Liver (tissue), 9 donors: Measurements from ENCODE around the gene PARN. TPM values are rescaled to one million over a fixed set of nuclear protein-coding genes. Genes with fewer than 3 reads are reported as not detected.

Experiments used
- DNase-seq: peaks from one replicate; pipeline ENCODE4 v3.0.0-alpha.2; 2017; ENCODE audit warnings: low spot score
- H3K27ac ChIP-seq, 2 donors: one replicate each; pipeline ENCODE4 v1.7.0; 2013; ENCODE audit warnings: inconsistent platforms in 2 of 2, low read length in 2 of 2, control low read depth in 1 of 2, low read depth in 1 of 2, mild to moderate bottlenecking in 1 of 2
- H3K27me3 ChIP-seq, 4 donors: one replicate each; pipeline versions ENCODE4 v1.6.1 to v1.7.0; 2013; ENCODE audit warnings: low read length in 3 of 4, inconsistent platforms in 1 of 4, mild to moderate bottlenecking in 1 of 4, moderate library complexity in 1 of 4; ENCODE audit not compliant: control insufficient read depth in 4 of 4, insufficient read depth in 4 of 4
- H3K36me3 ChIP-seq, 4 donors: one replicate each; pipeline versions ENCODE4 v1.6.1 to v1.7.0; 2013; ENCODE audit warnings: low read length in 3 of 4, mild to moderate bottlenecking in 3 of 4, low read depth in 1 of 4, moderate library complexity in 1 of 4; ENCODE audit not compliant: control insufficient read depth in 4 of 4, insufficient read depth in 3 of 4
- H3K4me1 ChIP-seq, 4 donors: one replicate each; pipeline versions ENCODE4 v1.6.1 to v1.7.0; 2013; ENCODE audit warnings: low read length in 3 of 4, mild to moderate bottlenecking in 3 of 4, moderate library complexity in 1 of 4; ENCODE audit not compliant: control insufficient read depth in 4 of 4, insufficient read depth in 4 of 4
- H3K4me3 ChIP-seq, 3 donors: one replicate each; pipeline versions ENCODE4 v1.6.1 to v1.7.0; 2013; ENCODE audit warnings: low read length in 3 of 3, control low read depth in 1 of 3, low read depth in 1 of 3, mild to moderate bottlenecking in 1 of 3
- H3K9ac ChIP-seq, 2 donors: one replicate each; pipeline ENCODE4 v1.7.0; 2013; ENCODE audit warnings: low read length in 2 of 2, mild to moderate bottlenecking in 2 of 2, moderate library complexity in 2 of 2, control low read depth in 1 of 2, low read depth in 1 of 2
- H3K9me3 ChIP-seq, 4 donors: one replicate each; pipeline versions ENCODE4 v1.6.1 to v1.7.0; 2013; ENCODE audit warnings: low read length in 3 of 4; ENCODE audit not compliant: control insufficient read depth in 4 of 4
- ATF3 ChIP-seq: IDR thresholded peaks from 2 replicates; pipeline ENCODE4 v1.6.1; 2016; ENCODE audit warnings: antibody characterized with exemption
- CTCF ChIP-seq: fragments of 150-350 bp; IDR thresholded peaks from 2 replicates; pipeline ENCODE4 v1.5.1; 2017; ENCODE audit warnings: improper control_type of control experiment, low read depth, low read length; ENCODE audit not compliant: missing input control
- EGR1 ChIP-seq, 2 donors: IDR thresholded peaks; 2 replicates each; pipeline ENCODE4 v1.6.1; 2016 to 2018; ENCODE audit warnings: antibody characterized with exemption in 2 of 2, low read depth in 2 of 2
- FOXA1 ChIP-seq: IDR thresholded peaks from 2 replicates; pipeline ENCODE4 v1.6.1; 2016; ENCODE audit warnings: antibody characterized with exemption
- FOXA2 ChIP-seq: IDR thresholded peaks from 2 replicates; pipeline ENCODE4 v1.6.1; 2016; ENCODE audit warnings: antibody characterized with exemption
- GABPA ChIP-seq, 2 donors: IDR thresholded peaks in 1 of 2; conservative IDR thresholded peaks in 1 of 2; 2 replicates each; pipeline ENCODE4 v1.6.1; 2016; ENCODE audit warnings: antibody characterized with exemption in 2 of 2, mild to moderate bottlenecking in 1 of 2, moderate library complexity in 1 of 2
- HNF4A ChIP-seq, 2 donors: conservative IDR thresholded peaks; 2 replicates each; pipeline ENCODE4 v1.6.1; 2016; ENCODE audit warnings: antibody characterized with exemption in 2 of 2, mild to moderate bottlenecking in 2 of 2
- HNF4G ChIP-seq: IDR thresholded peaks from 2 replicates; pipeline ENCODE4 v1.6.1; 2016; ENCODE audit warnings: antibody characterized with exemption
- JUND ChIP-seq, 2 donors: IDR thresholded peaks; 2 replicates each; pipeline ENCODE4 v1.6.1; 2016; ENCODE audit warnings: antibody characterized with exemption in 2 of 2
- NR2F2 ChIP-seq: IDR thresholded peaks from 2 replicates; pipeline ENCODE4 v1.6.1; 2016; ENCODE audit warnings: antibody characterized with exemption
- RAD21 ChIP-seq, 2 donors: IDR thresholded peaks; 2 replicates each; pipeline ENCODE4 v1.6.1; 2016; ENCODE audit warnings: antibody characterized with exemption in 2 of 2, mild to moderate bottlenecking in 2 of 2
- REST ChIP-seq: IDR thresholded peaks from 2 replicates; pipeline ENCODE4 v1.6.1; 2016; ENCODE audit warnings: antibody characterized with exemption, mild to moderate bottlenecking
- RXRA ChIP-seq, 2 donors: IDR thresholded peaks; 2 replicates each; pipeline ENCODE4 v1.6.1; 2017 to 2018; ENCODE audit warnings: antibody characterized with exemption in 2 of 2, mild to moderate bottlenecking in 1 of 2
- SP1 ChIP-seq: IDR thresholded peaks from 2 replicates; pipeline ENCODE4 v1.6.1; 2018; ENCODE audit warnings: antibody characterized with exemption, mild to moderate bottlenecking
- TAF1 ChIP-seq: conservative IDR thresholded peaks from 2 replicates; pipeline ENCODE4 v1.6.1; 2016; ENCODE audit warnings: antibody characterized with exemption, mild to moderate bottlenecking
- YY1 ChIP-seq: IDR thresholded peaks from 2 replicates; pipeline ENCODE4 v1.6.1; 2016; ENCODE audit warnings: antibody characterized with exemption, mild to moderate bottlenecking
- ZBTB33 ChIP-seq: IDR thresholded peaks from 2 replicates; pipeline ENCODE4 v1.6.1; 2016; ENCODE audit warnings: antibody characterized with exemption
- WGBS: extraction: QIAGEN DNeasy Blood & Tissue Kit; methylation state at CpG from one replicate; pipeline ENCODE4 v1.1.7; 2013; 5-methylcytosine and 5-hydroxymethylcytosine counted together
- polyA plus RNA-seq, 2 donors: library from polyadenylated mRNA; stranded (reverse) in 1 of 2; unstranded in 1 of 2; fragments of 200-250 nt in 1 of 2; fragments of >200 nt in 1 of 2; fragmentation: Nextera tagmentation in 1 of 2; extraction: Ambion mirVana in 1 of 2; gene quantifications; one replicate each; pipeline versions ENCODE4 v1.2.1 to v1.2.3, GENCODE V29; 2013 to 2015
- total RNA-seq, 2 donors: library from RNA; depleted of rRNA; stranded (reverse); fragments of >200 nt; gene quantifications; one replicate each; pipeline ENCODE4 v1.2.3, GENCODE V29; 2014
- donor health status: healthy.
- donor health status: healthy.
- donor health status: healthy.
- donor health status: healthy.
- donor health status: healthy.

PARN gene
- total and polyA plus RNA-seq, 4 donors = 7.9 to 19.7 (median 9.7) TPM

- TF ChIP-seq ZBTB33 = no peak
Observed at GRCh38 chr16:14559809-14560241, 70.2 kb downstream of the PARN start (continued).

- WGBS = 79% methylated on average over 4 of the region's 4 CpGs
- H3K36me3 ChIP-seq = peaks cover 0 to 3% (median 2%) of the 10 kb centered on the region in 4 donors
- no peak for DNase-seq
- no peak for TF ChIP-seq RXRA (IDR thresholded peaks at IDR 0.05)
- TF ChIP-seq HNF4G = no peak
- no peak for TF ChIP-seq EGR1 (IDR thresholded peaks at IDR 0.05; ENCODE audit: low read depth in 2 of 2)
- no peak for TF ChIP-seq YY1
- TF ChIP-seq NR2F2 = no peak
- no peak for TF ChIP-seq GABPA (IDR thresholded peaks at IDR 0.05 in 1 of 2, conservative IDR thresholded peaks at IDR 0.05 in 1 of 2)
- no peak for TF ChIP-seq SP1
- TF ChIP-seq REST = no peak
- no peak for TF ChIP-seq TAF1
- no peak for TF ChIP-seq CTCF
- TF ChIP-seq FOXA2 = no peak
- no peak for TF ChIP-seq HNF4A (conservative IDR thresholded peaks at IDR 0.05)
- TF ChIP-seq RAD21 (IDR thresholded peaks at IDR 0.05) = no peak
- no peak for TF ChIP-seq JUND (IDR thresholded peaks at IDR 0.05)
- no peak for TF ChIP-seq FOXA1
- no peaks in the 10 kb centered on the region for H3K9me3 ChIP-seq
- no peak overlapping the region for H3K9ac ChIP-seq
- H3K4me1 ChIP-seq = peaks cover 0 to 25% (median 24%) of the 10 kb centered on the region in 4 donors
- no peak overlapping the region for H3K27ac ChIP-seq
- no peaks in the 10 kb centered on the region for H3K27me3 ChIP-seq
- no peak overlapping the region for H3K4me3 ChIP-seq
Observed at GRCh38 chr16:14553447-14553846, 76.6 kb downstream of the PARN start.

- no peaks in the 10 kb centered on the region for H3K27me3 ChIP-seq
- no peak for DNase-seq
- TF ChIP-seq RXRA (IDR thresholded peaks at IDR 0.05) (peak in 1 of 2 donors; percentile 81), FOXA1 (peak; percentile 80), HNF4G (no peak), REST (no peak), GABPA (IDR thresholded peaks at IDR 0.05 in 1 of 2, conservative IDR thresholded peaks at IDR 0.05 in 1 of 2) (peak in 1 of 2 donors; percentile 56), ATF3 (no peak), FOXA2 (peak; percentile 92), HNF4A (conservative IDR thresholded peaks at IDR 0.05) (peak; percentile 18 to 69), NR2F2 (no peak), CTCF (no peak)
Observed at GRCh38 chr16:14549789-14550153, 80.3 kb downstream of the PARN start.

More at GRCh38 chr16:14549789-14550153, 80.3 kb downstream of the PARN start:
- no peaks in the 10 kb centered on the region for H3K9me3 ChIP-seq
- 32% methylated on average over 5 of the region's 5 CpGs for WGBS
- peak overlapping the region; percentile 66 to 77 for H3K27ac ChIP-seq
- H3K36me3 ChIP-seq = peaks cover 0 to 3% (median 2%) of the 10 kb centered on the region in 4 donors
- H3K4me1 ChIP-seq = peaks cover 0 to 31% (median 24%) of the 10 kb centered on the region in 4 donors
- H3K4me3 ChIP-seq = no peak overlapping the region
- H3K9ac ChIP-seq = no peak overlapping the region
